Measurements from ENCODE around the gene MB.

MB gene

DNA sequence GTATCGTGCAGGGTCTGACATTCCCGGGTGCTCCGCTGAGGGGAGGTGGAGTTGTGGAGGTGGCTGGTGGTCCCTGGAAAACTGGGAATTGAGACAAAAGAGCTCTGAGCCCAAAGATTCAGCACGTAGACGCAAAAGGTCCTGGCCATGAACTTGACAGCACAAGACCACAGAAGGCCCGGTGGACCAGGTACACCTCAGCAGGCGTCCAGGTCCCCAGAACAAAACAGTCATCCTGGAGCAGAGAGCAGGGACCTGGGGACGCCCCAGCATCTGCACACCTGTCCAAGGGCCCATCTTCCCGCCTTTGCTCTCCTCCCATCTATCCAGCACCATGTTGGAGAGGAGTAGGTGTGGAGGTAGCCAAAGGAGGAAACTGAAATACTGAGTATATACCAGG, 13.8 kb upstream of the MB start:
- DNase-seq (ENCODE audit: low read depth): no peak
- TF ChIP-seq, protein P1, sequence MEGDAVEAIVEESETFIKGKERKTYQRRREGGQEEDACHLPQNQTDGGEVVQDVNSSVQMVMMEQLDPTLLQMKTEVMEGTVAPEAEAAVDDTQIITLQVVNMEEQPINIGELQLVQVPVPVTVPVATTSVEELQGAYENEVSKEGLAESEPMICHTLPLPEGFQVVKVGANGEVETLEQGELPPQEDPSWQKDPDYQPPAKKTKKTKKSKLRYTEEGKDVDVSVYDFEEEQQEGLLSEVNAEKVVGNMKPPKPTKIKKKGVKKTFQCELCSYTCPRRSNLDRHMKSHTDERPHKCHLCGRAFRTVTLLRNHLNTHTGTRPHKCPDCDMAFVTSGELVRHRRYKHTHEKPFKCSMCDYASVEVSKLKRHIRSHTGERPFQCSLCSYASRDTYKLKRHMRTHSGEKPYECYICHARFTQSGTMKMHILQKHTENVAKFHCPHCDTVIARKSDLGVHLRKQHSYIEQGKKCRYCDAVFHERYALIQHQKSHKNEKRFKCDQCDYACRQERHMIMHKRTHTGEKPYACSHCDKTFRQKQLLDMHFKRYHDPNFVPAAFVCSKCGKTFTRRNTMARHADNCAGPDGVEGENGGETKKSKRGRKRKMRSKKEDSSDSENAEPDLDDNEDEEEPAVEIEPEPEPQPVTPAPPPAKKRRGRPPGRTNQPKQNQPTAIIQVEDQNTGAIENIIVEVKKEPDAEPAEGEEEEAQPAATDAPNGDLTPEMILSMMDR (conservative IDR thresholded peaks at IDR 0.05; ENCODE audit: low read depth, low read length): no peak
- no peak overlapping the region for H3K4me3 ChIP-seq (ENCODE audit: low read length)

DNA sequence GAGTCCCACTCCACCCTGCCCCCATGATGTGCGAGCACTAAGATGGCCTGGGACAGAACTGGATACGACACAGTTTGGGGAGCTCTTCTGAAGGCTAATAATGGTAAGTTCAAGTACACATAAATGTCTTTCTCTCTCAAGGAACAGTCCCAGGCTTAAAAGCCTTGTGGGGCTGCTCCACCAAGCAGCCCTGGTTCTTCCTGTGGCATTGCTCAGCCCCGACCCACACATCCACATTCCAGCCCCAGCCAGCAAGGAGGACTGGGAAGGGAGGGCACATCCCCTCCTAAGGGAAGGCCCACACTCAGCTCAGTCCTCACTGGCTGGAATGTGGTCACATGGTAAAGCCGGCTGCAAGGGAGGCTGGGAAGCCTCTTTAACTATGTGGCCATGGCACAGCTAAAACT, 13.3 kb upstream of the MB start:
- H3K4me3 ChIP-seq (ENCODE audit: low read length): no peak overlapping the region
- DNase-seq (ENCODE audit: low read depth): no peak
- TF ChIP-seq, protein P1 (conservative IDR thresholded peaks at IDR 0.05; ENCODE audit: low read depth, low read length): no peak

DNA sequence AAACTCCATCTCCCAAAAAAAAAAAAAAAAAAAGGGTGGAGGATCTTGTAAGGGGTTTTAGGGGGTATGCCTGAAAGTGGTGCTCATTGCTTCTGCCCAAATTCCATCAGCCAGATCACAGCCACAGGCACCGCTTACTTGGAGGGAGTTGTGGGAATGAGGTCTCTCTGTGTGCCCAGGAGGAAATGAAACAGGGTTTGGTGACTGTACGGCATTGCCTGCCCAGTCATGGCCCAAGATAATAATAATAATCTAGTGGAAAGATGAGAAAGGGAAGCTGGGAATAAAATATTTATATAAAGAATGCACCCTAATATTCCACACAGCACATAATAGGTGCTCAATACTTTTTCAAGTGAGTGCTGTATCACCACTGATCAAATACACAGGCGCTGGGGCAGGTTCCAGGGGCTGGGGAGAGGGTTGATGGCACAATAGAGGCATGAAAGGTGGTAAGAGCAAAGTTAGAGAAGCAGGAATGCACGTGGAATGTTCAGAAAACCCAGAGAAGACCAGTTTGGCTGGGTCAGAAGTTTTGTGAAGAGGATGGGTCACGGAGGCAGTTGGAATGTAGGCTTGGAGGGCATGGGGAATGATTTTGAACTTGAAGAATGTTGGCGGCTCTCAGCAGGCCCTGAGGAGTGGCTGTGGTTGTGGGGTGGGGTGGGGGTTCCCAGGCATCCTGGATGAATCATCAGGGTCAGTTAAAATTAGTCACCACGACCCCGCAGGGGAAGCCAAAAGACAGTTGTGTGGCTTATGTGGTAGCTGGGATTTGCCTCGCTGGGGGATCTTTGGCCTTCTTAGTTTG, 12.5 kb upstream of the MB start:
- peak; percentile 73 for DNase-seq (ENCODE audit: low read depth)
- TF ChIP-seq, protein P1 (conservative IDR thresholded peaks at IDR 0.05; ENCODE audit: low read depth, low read length): no peak
- H3K4me3 ChIP-seq (ENCODE audit: low read length): no peak overlapping the region

DNA sequence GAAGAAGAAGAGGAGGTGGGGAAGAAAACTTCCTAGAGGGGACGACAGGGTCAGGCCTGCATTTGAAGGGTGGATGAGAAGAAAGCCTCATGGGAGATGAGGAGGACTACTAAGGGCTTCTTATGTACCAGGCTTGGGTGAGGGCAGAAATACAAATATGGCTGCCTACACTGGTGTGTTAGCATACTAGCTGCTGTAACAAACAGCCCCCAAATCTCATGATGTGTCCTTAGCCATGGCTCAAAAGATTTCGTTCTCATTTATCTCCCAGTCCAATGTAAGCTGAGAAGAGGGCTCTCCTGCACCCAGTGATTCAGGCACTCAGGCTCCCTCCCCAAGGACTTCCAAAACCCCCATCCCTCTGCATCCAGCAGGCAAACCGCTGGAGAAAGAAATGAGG, 11.6 kb upstream of the MB start:
- H3K4me3 ChIP-seq (ENCODE audit: low read length): no peak overlapping the region
- TF ChIP-seq, protein P1 (conservative IDR thresholded peaks at IDR 0.05; ENCODE audit: low read depth, low read length): no peak
- DNase-seq (ENCODE audit: low read depth): no peak

DNA sequence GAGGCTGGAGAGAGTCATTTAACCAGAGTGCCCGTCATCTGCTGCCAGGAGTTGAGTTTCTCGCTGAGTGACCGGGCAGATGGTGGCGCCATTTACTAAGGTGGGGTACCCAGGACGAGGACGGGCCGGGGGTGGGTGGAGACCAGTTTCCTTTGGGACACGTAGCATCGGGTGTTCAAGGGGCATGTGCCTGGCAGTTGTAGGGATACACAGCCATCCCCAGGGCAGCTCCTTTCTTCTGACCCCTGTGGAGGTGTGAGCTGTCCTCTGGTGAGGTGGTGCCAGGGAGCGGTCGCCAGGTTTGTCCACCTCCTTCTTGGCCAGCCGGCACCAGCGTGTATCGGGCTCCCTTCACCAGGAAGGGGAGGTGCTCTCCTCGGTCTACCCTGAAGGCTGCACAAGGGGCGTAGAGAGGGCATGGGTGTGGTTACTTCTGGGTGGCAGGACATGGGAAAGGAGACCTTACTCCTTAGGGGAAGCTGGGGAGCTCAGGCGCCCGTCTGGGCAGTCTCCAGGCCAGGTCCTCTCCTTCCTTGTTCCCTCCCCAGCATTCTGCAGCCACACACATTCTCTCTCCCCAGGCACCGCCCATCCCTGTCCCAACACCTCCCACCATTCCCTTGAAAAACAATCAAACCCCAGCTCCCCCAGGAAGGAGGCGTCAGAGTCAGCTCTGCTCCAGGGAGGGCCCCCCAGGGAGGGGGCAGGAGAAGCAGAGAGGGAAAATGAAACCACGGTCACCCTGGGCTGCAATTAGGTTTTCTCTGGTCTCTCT, 10.3 kb upstream of the MB start:
- TF ChIP-seq, protein P1 (conservative IDR thresholded peaks at IDR 0.05; ENCODE audit: low read depth, low read length): peak; percentile 55
- DNase-seq (ENCODE audit: low read depth): no peak
- H3K4me3 ChIP-seq (ENCODE audit: low read length): peak overlapping the region; percentile 66

DNA sequence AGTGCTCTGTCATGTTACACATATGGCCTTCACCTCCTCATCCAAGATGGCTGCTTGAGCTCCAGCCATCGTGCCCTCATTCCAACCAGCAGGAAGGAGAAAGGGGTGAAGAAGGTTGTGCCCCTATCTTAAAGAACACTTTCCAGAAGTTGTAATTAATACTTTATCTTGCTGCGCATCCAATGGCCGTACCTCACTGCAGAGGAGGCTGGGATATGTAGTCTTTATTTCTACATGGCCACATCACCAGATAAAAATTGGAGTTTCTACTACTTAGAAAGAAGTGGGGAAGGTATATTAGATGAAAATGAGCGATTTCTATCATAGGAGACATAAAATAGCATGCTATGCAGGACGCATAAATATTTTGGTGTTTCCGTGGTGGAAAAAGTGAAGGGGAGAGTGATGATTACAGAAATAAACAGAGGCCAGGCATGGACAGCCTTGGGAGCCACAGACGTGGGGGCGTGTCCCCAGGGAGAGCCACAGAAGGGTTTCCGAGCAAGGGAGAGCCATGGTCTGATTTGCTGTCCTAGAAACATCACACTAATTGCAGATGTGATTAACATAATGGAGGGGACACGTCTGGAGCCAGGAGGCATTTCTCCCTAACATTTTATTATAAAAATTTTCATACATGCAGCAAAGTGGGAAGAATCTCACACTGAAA, 8.8 kb upstream of the MB start:
- H3K4me3 ChIP-seq (ENCODE audit: low read length): no peak overlapping the region
- TF ChIP-seq, protein P1 (conservative IDR thresholded peaks at IDR 0.05; ENCODE audit: low read depth, low read length): no peak
- DNase-seq (ENCODE audit: low read depth): no peak
